ENCODE results near the gene ZNF77. TPM values are rescaled to one million over a fixed set of nuclear protein-coding genes. Genes with fewer than 3 reads are reported as not detected.

The ZNF77 gene
- total RNA-seq, 2 experiments from 2014 or later = 5.4 to 6.8 TPM

GRCh38 chr19:2923510-2923909 lies 21.3 kb downstream of the ZNF77 start:
- H3K9me3 ChIP-seq (ENCODE audit: low read length) = no peaks in the 10 kb centered on the region
- H4K20me1 ChIP-seq (ENCODE audit: insufficient read depth, low read length) = no peaks in the 10 kb centered on the region
- no peak for TF ChIP-seq EZH2phosphoT487 (IDR thresholded peaks at IDR 0.05; ENCODE audit: borderline replicate concordance, low read depth, low read length)
- TF ChIP-seq, protein P1, sequence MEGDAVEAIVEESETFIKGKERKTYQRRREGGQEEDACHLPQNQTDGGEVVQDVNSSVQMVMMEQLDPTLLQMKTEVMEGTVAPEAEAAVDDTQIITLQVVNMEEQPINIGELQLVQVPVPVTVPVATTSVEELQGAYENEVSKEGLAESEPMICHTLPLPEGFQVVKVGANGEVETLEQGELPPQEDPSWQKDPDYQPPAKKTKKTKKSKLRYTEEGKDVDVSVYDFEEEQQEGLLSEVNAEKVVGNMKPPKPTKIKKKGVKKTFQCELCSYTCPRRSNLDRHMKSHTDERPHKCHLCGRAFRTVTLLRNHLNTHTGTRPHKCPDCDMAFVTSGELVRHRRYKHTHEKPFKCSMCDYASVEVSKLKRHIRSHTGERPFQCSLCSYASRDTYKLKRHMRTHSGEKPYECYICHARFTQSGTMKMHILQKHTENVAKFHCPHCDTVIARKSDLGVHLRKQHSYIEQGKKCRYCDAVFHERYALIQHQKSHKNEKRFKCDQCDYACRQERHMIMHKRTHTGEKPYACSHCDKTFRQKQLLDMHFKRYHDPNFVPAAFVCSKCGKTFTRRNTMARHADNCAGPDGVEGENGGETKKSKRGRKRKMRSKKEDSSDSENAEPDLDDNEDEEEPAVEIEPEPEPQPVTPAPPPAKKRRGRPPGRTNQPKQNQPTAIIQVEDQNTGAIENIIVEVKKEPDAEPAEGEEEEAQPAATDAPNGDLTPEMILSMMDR (conservative IDR thresholded peaks at IDR 0.05; ENCODE audit: low read length) = no peak
- ChIA-PET CTCF (ENCODE audit: unreplicated experiment) (no interaction called here), POLR2A (interaction anchor here (0.6 kb wide), 2 partner anchors 199 to 556 kb away, joined by 3 to 4 read pairs; no protein-coding TSS in a partner anchor)
- no peaks in the 10 kb centered on the region for H3K4me1 ChIP-seq (ENCODE audit: insufficient read depth, low read length, poor library complexity, severe bottlenecking)
- peaks cover 17% of the 10 kb centered on the region for H3K36me3 ChIP-seq (ENCODE audit: insufficient read depth, low read length)
- no peaks in the 10 kb centered on the region for H3K79me2 ChIP-seq (ENCODE audit: insufficient read depth, low read depth, low read length)
- H3K9me2 ChIP-seq (ENCODE audit: insufficient read depth, low read length) = no peaks in the 10 kb centered on the region
- BruUV-seq (replicated peaks) = no TSS peak
- H3K27ac ChIP-seq (ENCODE audit: low read depth, low read length, poor library complexity, severe bottlenecking) = no peak overlapping the region
- intact Hi-C loops (cut with micrococcal nuclease; ENCODE audit: unreplicated experiment) = no loop called here
- H2AFZ ChIP-seq (ENCODE audit: low read length) = no peak overlapping the region
- no peak overlapping the region for H3K4me2 ChIP-seq (ENCODE audit: low read length)
- H3K4me3 ChIP-seq (ENCODE audit: low read depth, low read length, poor library complexity, severe bottlenecking) = no peak overlapping the region
- DNase-seq (ENCODE audit: low spot score) = no peak

DNA sequence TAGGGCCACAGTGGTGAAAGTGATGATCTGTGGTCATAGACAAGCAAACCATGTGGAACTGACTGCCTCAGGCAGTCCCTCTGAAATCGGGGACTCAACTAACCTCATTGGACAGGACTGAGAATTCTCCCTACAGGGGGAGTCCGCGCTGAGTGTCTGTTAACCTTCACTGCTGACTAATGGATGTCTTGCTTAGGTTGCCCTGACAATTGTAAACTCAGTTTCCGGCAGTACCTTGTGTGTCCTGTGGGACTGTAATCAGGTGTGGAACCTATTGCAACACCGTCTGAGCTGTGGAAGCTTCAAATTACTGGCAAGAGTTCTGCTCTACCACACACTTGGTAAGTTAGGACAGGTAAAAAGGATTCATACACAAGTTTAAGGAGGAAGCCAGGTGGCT lies 21.8 kb downstream of the ZNF77 start:
- no peak for TF ChIP-seq EZH2phosphoT487 (IDR thresholded peaks at IDR 0.05; ENCODE audit: borderline replicate concordance, low read depth, low read length)
- TF ChIP-seq, protein P1 (conservative IDR thresholded peaks at IDR 0.05; ENCODE audit: low read length) = no peak
- CTCF ChIA-PET (ENCODE audit: unreplicated experiment) = no interaction called here

GRCh38 chr19:2917275-2918184 lies 27.2 kb downstream of the ZNF77 start:
- DNase-seq (ENCODE audit: low spot score) = no peak
- Histone ChIP-seq H3K4me3 (ENCODE audit: low read depth, low read length, poor library complexity, severe bottlenecking) (no peak overlapping the region), H3K4me1 (ENCODE audit: insufficient read depth, low read length, poor library complexity, severe bottlenecking) (no peaks in the 10 kb centered on the region), H3K4me2 (ENCODE audit: low read length) (no peak overlapping the region), H3K9me2 (ENCODE audit: insufficient read depth, low read length) (no peaks in the 10 kb centered on the region), H3K79me2 (ENCODE audit: insufficient read depth, low read depth, low read length) (no peaks in the 10 kb centered on the region), H3K36me3 (ENCODE audit: insufficient read depth, low read length) (peaks cover 52% of the 10 kb centered on the region), H4K20me1 (ENCODE audit: insufficient read depth, low read length) (no peaks in the 10 kb centered on the region), H3K9me3 (ENCODE audit: low read length) (no peaks in the 10 kb centered on the region), H3K27ac (ENCODE audit: low read depth, low read length, poor library complexity, severe bottlenecking) (no peak overlapping the region), H2AFZ (ENCODE audit: low read length) (no peak overlapping the region)
- ChIA-PET POLR2A (no interaction called here), CTCF (ENCODE audit: unreplicated experiment) (no interaction called here)
- intact Hi-C loops (cut with micrococcal nuclease; ENCODE audit: unreplicated experiment) = no loop called here
- no TSS peak for BruUV-seq (replicated peaks)
- TF ChIP-seq, protein P1 (conservative IDR thresholded peaks at IDR 0.05; ENCODE audit: low read length) = no peak
- no peak for TF ChIP-seq EZH2phosphoT487 (IDR thresholded peaks at IDR 0.05; ENCODE audit: borderline replicate concordance, low read depth, low read length)

More for the DNA sequence above, 21.8 kb downstream of the ZNF77 start:
- Histone ChIP-seq H3K4me1 (ENCODE audit: insufficient read depth, low read length, poor library complexity, severe bottlenecking) (no peaks in the 10 kb centered on the region), H3K36me3 (ENCODE audit: insufficient read depth, low read length) (peaks cover 22% of the 10 kb centered on the region), H3K27ac (ENCODE audit: low read depth, low read length, poor library complexity, severe bottlenecking) (no peak overlapping the region), H2AFZ (ENCODE audit: low read length) (no peak overlapping the region), H4K20me1 (ENCODE audit: insufficient read depth, low read length) (no peaks in the 10 kb centered on the region), H3K9me3 (ENCODE audit: low read length) (no peaks in the 10 kb centered on the region), H3K4me3 (ENCODE audit: low read depth, low read length, poor library complexity, severe bottlenecking) (no peak overlapping the region), H3K79me2 (ENCODE audit: insufficient read depth, low read depth, low read length) (no peaks in the 10 kb centered on the region), H3K4me2 (ENCODE audit: low read length) (no peak overlapping the region), H3K9me2 (ENCODE audit: insufficient read depth, low read length) (no peaks in the 10 kb centered on the region)
- intact Hi-C loops (cut with micrococcal nuclease; ENCODE audit: unreplicated experiment) = no loop called here
- DNase-seq (ENCODE audit: low spot score) = no peak
- POLR2A ChIA-PET = interaction anchor here (0.6 kb wide), 1 partner anchor 482 kb away, joined by 3 read pairs; no protein-coding TSS in a partner anchor
- no TSS peak for BruUV-seq (replicated peaks)
